IMR-90 (cell line): ENCODE measurements around the gene MPC2. TPM values are rescaled to one million over a fixed set of nuclear protein-coding genes. Genes with fewer than 3 reads are reported as not detected.

ENCODE experiments used
- ATAC-seq: fragments of 200-7000 bp; cut with Tn5 transposase; 2 replicates; pipeline ENCODE4 v1.9.1; 2020; ENCODE audit warnings: low read depth, mild to moderate bottlenecking, moderate library complexity
- BruUV-seq: library from RNA; stranded (reverse); fragments of 400-500 nt; replicated peaks from 2 replicates; lab custom pipeline; 2021; lab: Mats Ljungman, UMichigan
- CTCF ChIA-PET: fragments of 300-600 bp; formaldehyde crosslinking; extraction: SDS; loops from one replicate; lab custom pipeline; 2021; ENCODE audit warnings: antibody characterized with exemption; lab: Yijun Ruan, JAX
- POLR2A ChIA-PET: fragments of 300-600 bp; sonication (Branson Sonifier 250); formaldehyde crosslinking; loops from one replicate; lab custom pipeline; 2022; ENCODE audit warnings: antibody characterized with exemption; ENCODE audit not compliant: unreplicated experiment; lab: Charles Lee
- DNase-seq: peaks from one replicate; pipeline ENCODE4 v3.0.0; 2013
- H2AFZ ChIP-seq: replicated peaks from 2 replicates; pipeline ENCODE3; 2013; ENCODE audit warnings: low read length, mild to moderate bottlenecking; ENCODE audit not compliant: poor library complexity
- H2AK5ac ChIP-seq: 2 replicates; pipeline ENCODE4 v1.6.1; 2013; ENCODE audit warnings: low read depth, low read length, inconsistent platforms
- H2AK9ac ChIP-seq: replicated peaks from 2 replicates; pipeline ENCODE3; 2013; ENCODE audit warnings: mild to moderate bottlenecking, low read depth, low read length, moderate library complexity; ENCODE audit not compliant: poor library complexity
- H2BK120ac ChIP-seq: 2 replicates; pipeline ENCODE4 v1.6.1; 2013; ENCODE audit warnings: low read depth, low read length, inconsistent platforms
- H2BK15ac ChIP-seq: 3 replicates; pipeline ENCODE4 v1.6.1; 2013; ENCODE audit warnings: low read depth, low read length, inconsistent platforms
- H2BK20ac ChIP-seq: 2 replicates; pipeline ENCODE4 v1.6.1; 2013; ENCODE audit warnings: low read depth, mild to moderate bottlenecking, inconsistent platforms, low read length, moderate library complexity
- H2BK5ac ChIP-seq: 2 replicates; pipeline ENCODE4 v1.6.1; 2013; ENCODE audit warnings: mild to moderate bottlenecking, low read depth, low read length, inconsistent platforms; ENCODE audit not compliant: poor library complexity, severe bottlenecking
- H3K14ac ChIP-seq: replicated peaks from 2 replicates; pipeline ENCODE4 v1.6.1; 2013; ENCODE audit warnings: low read depth, low read length, inconsistent platforms
- H3K18ac ChIP-seq: 2 replicates; pipeline ENCODE4 v1.6.1; 2013; ENCODE audit warnings: low read depth, low read length, control low read depth
- H3K23ac ChIP-seq: 2 replicates; pipeline ENCODE4 v1.6.1; 2013; ENCODE audit warnings: low read depth, low read length, inconsistent platforms
- H3K27ac ChIP-seq: 2 replicates; pipeline ENCODE4 v1.5.1; 2013; ENCODE audit warnings: mild to moderate bottlenecking, control low read depth, low read length; ENCODE audit not compliant: insufficient read depth
- H3K27me3 ChIP-seq: 2 replicates; pipeline ENCODE4 v1.6.1; 2013; ENCODE audit warnings: low read length; ENCODE audit not compliant: control insufficient read depth, insufficient read depth
- H3K36me3 ChIP-seq: 2 replicates; pipeline ENCODE4 v1.6.1; 2013; ENCODE audit warnings: low read length, mixed read lengths; ENCODE audit not compliant: control insufficient read depth, insufficient read depth
- H3K4ac ChIP-seq: 2 replicates; pipeline ENCODE4 v1.6.1; 2013; ENCODE audit warnings: low read depth, low read length, inconsistent platforms
- H3K4me1 ChIP-seq: 2 replicates; pipeline ENCODE4 v1.6.1; 2013; ENCODE audit warnings: low read length, mixed read lengths; ENCODE audit not compliant: control insufficient read depth, insufficient read depth
- H3K4me2 ChIP-seq: 2 replicates; pipeline ENCODE4 v1.6.1; 2013; ENCODE audit warnings: low read depth, mild to moderate bottlenecking, control low read depth, low read length, moderate library complexity
- H3K4me3 ChIP-seq: 2 replicates; pipeline ENCODE4 v1.5.1; 2013; ENCODE audit warnings: low read depth, mild to moderate bottlenecking, control low read depth, low read length, moderate library complexity; ENCODE audit not compliant: insufficient read depth
- H3K56ac ChIP-seq: 2 replicates; pipeline ENCODE4 v1.6.1; 2013; ENCODE audit warnings: low read length, inconsistent platforms; ENCODE audit not compliant: insufficient read depth; ENCODE audit errors: extremely low read depth
- H3K79me1 ChIP-seq, 2 experiments: 2 replicates each; pipeline ENCODE4 v1.6.1; 2013; ENCODE audit warnings: low read length in 2 of 2, inconsistent platforms in 1 of 2, low read depth in 1 of 2
- H3K9ac ChIP-seq: 2 replicates; pipeline ENCODE4 v1.6.1; 2013; ENCODE audit warnings: low read depth, low read length, control low read depth
- H3K9me1 ChIP-seq: 2 replicates; pipeline ENCODE4 v1.6.1; 2013; ENCODE audit warnings: low read length, inconsistent platforms; ENCODE audit not compliant: insufficient read depth
- H3K9me3 ChIP-seq: 2 replicates; pipeline ENCODE4 v1.6.1; 2013; ENCODE audit warnings: low read length; ENCODE audit not compliant: control insufficient read depth, insufficient read depth
- H4K20me1 ChIP-seq: 2 replicates; pipeline ENCODE4 v1.6.1; 2013; ENCODE audit warnings: low read length, inconsistent platforms; ENCODE audit not compliant: insufficient read depth
- H4K5ac ChIP-seq: 2 replicates; pipeline ENCODE4 v1.6.1; 2013; ENCODE audit warnings: mild to moderate bottlenecking, low read depth, low read length, control low read depth
- H4K8ac ChIP-seq, 2 experiments: 2 replicates each; pipeline ENCODE4 v1.6.1; 2013; ENCODE audit warnings: low read depth in 2 of 2, low read length in 2 of 2, control low read depth in 1 of 2, inconsistent platforms in 1 of 2
- H4K91ac ChIP-seq: 2 replicates; pipeline ENCODE4 v1.6.1; 2013; ENCODE audit warnings: low read depth, low read length, inconsistent platforms; ENCODE audit not compliant: insufficient read depth
- BHLHE40 ChIP-seq: fragments of 150-350 bp; IDR thresholded peaks from 2 replicates; pipeline ENCODE4 v1.6.1; 2016; ENCODE audit warnings: mild to moderate bottlenecking, low read depth, low read length
- CEBPB ChIP-seq: IDR thresholded peaks from 2 replicates; pipeline ENCODE4 v1.6.1; 2012; ENCODE audit warnings: low read depth, low read length, improper control_type of control experiment
- ELK1 ChIP-seq: fragments of 150-350 bp; IDR thresholded peaks from 2 replicates; pipeline ENCODE4 v1.6.1; 2016; ENCODE audit warnings: low read depth, mild to moderate bottlenecking, low read length, moderate library complexity, borderline replicate concordance
- FOS ChIP-seq: fragments of 150-350 bp; IDR thresholded peaks from 2 replicates; pipeline ENCODE4 v1.6.1; 2016; ENCODE audit warnings: low read depth, low read length
- MXI1 ChIP-seq: IDR thresholded peaks from 2 replicates; pipeline ENCODE4 v1.6.1; 2012; ENCODE audit warnings: low read depth, mild to moderate bottlenecking, low read length, moderate library complexity, borderline replicate concordance
- NFE2L2 ChIP-seq: fragments of 150-350 bp; IDR thresholded peaks from 2 replicates; pipeline ENCODE4 v1.6.1; 2016; ENCODE audit warnings: low read depth, mild to moderate bottlenecking, low read length
- POLR2A ChIP-seq: IDR thresholded peaks from 2 replicates; pipeline ENCODE4 v1.6.1; 2012; ENCODE audit warnings: mild to moderate bottlenecking, low read depth, low read length
- RAD21 ChIP-seq: IDR thresholded peaks from 2 replicates; pipeline ENCODE4 v1.6.1; 2012; ENCODE audit warnings: low read length, improper control_type of control experiment
- RCOR1 ChIP-seq: IDR thresholded peaks from 2 replicates; pipeline ENCODE4 v1.6.1; 2012; ENCODE audit warnings: mild to moderate bottlenecking, low read length, improper control_type of control experiment; ENCODE audit not compliant: insufficient replicate concordance
- RFX5 ChIP-seq: IDR thresholded peaks from 2 replicates; pipeline ENCODE4 v1.8.0; 2012; ENCODE audit warnings: low read depth, mild to moderate bottlenecking, low read length, moderate library complexity
- SMC3 ChIP-seq: fragments of 150-350 bp; IDR thresholded peaks from 2 replicates; pipeline ENCODE4 v1.6.1; 2016; ENCODE audit warnings: low read depth, mild to moderate bottlenecking, antibody characterized with exemption, low read length, moderate library complexity
- WGBS, 2 experiments: methylation state at CpG; one replicate each; pipeline versions ENCODE4 v1.1.5 to v1.1.7; 2013; ENCODE audit warnings: missing lambda C conversion rate in 2 of 2; ENCODE audit not compliant: insufficient read length in 1 of 2; ENCODE audit errors: extremely low coverage in 2 of 2; 5-methylcytosine and 5-hydroxymethylcytosine counted together
- dilution Hi-C: fragments of 300-500 bp; cut with HindIII; formaldehyde crosslinking; loops from one replicate; pipeline ENCODE4 v1.14.3; 2018; ENCODE audit warnings: low sequenced_read_pairs; ENCODE audit not compliant: unreplicated experiment
- in situ Hi-C: fragments of 300-500 bp; cut with MboI; formaldehyde crosslinking; loops from 3 replicates; pipeline ENCODE4 v1.14.3; 2019; ENCODE audit warnings: low sequenced_read_pairs, inconsistent platforms, mixed read lengths
- intact Hi-C: fragments of 100-400 bp; cut with micrococcal nuclease; formaldehyde crosslinking; loops from 2 replicates; pipeline ENCODE4 v1.10.0; 2022
- polyA plus RNA-seq, 3 experiments: library from polyadenylated mRNA; depleted of rRNA; stranded (reverse); fragments of >200 nt; gene quantifications; 2 replicates each; pipeline ENCODE4 v1.2.3, GENCODE V29; 2012; ENCODE audit warnings: low replicate concordance in 1 of 3
- total RNA-seq: library from RNA; depleted of rRNA; stranded (reverse); fragments of >200 nt; gene quantifications from 2 replicates; pipeline ENCODE4 v1.2.3, GENCODE V29; 2012
- TF ChIP-seq, protein P1 (sequence below): fragments of 150-350 bp; IDR thresholded peaks from 2 replicates; pipeline ENCODE4 v1.6.1; 2017; ENCODE audit warnings: mild to moderate bottlenecking, antibody characterized with exemption, low read length, low read depth
- TF ChIP-seq, protein P2 (sequence below): conservative IDR thresholded peaks from 2 replicates; pipeline ENCODE4 v1.5.1; 2012; ENCODE audit warnings: mild to moderate bottlenecking, low read depth, low read length, improper control_type of control experiment

Gene MPC2
- total and polyA plus RNA-seq, 2 of the 4 experiments (the other 2 are of a cell fraction): 35.0 to 42.9 TPM

DNA sequence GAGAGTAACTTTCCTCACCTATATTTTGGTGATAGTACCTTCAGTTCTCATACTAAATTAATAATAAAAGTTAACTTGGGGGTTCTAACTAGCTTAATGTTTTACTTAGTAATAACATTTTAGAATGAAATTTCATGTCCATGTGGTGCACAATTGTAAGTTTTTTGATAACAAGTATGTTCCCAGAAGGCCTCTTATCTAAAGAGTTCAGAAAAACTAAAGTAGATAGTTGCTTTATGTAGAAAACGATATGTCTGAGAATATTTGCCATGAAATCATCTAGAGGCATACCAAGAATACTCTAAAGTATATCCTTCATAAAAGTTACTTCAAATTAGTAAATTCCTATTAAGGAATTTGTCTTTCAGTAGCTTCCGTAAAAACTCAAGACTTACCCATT, 12.8 kb downstream of the MPC2 start:
- ChIA-PET CTCF (interaction anchor here (0.6 kb wide), 1 partner anchor 57 kb away, joined by 3 read pairs; no protein-coding TSS in a partner anchor), POLR2A (interaction anchor here (0.6 kb wide), 1 partner anchor 9 kb away, joined by 3 read pairs; no protein-coding TSS in a partner anchor)
- in situ Hi-C loops (no loop called here), dilution Hi-C loops (no loop called here), intact Hi-C loops (no loop called here)
- Histone ChIP-seq H4K8ac (no peak overlapping the region), H3K18ac (no peak overlapping the region), H2BK15ac (no peak overlapping the region), H3K27ac (no peak overlapping the region), H3K4me2 (no peak overlapping the region), H3K14ac (no peak overlapping the region), H2AFZ (no peak overlapping the region), H2BK5ac (no peak overlapping the region), H3K4me1 (peaks cover 2% of the 10 kb centered on the region), H3K4ac (no peak overlapping the region), H2BK20ac (no peak overlapping the region), H2AK9ac (no peak overlapping the region), H3K79me1 (peaks cover 6 to 28% of the 10 kb centered on the region in 2 experiments), H4K91ac (no peak overlapping the region), H3K56ac (no peak overlapping the region), H4K20me1 (no peaks in the 10 kb centered on the region), H3K27me3 (no peaks in the 10 kb centered on the region), H2BK120ac (no peak overlapping the region), H3K23ac (no peak overlapping the region), H3K36me3 (no peaks in the 10 kb centered on the region), H2AK5ac (no peak overlapping the region), H3K9ac (no peak overlapping the region), H4K5ac (no peak overlapping the region), H3K9me3 (no peaks in the 10 kb centered on the region), H3K4me3 (no peak overlapping the region), H3K9me1 (no peaks in the 10 kb centered on the region)
- BruUV-seq: no TSS peak
- DNase-seq (no peak), ATAC-seq (no peak)
- TF ChIP-seq RCOR1: no peak
- no peak for TF ChIP-seq RAD21
- TF ChIP-seq BHLHE40: no peak
- no peak for TF ChIP-seq CEBPB
- TF ChIP-seq, protein P1, sequence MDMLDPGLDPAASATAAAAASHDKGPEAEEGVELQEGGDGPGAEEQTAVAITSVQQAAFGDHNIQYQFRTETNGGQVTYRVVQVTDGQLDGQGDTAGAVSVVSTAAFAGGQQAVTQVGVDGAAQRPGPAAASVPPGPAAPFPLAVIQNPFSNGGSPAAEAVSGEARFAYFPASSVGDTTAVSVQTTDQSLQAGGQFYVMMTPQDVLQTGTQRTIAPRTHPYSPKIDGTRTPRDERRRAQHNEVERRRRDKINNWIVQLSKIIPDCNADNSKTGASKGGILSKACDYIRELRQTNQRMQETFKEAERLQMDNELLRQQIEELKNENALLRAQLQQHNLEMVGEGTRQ: no peak
- TF ChIP-seq ELK1: no peak
- no peak for TF ChIP-seq NFE2L2
- no peak for TF ChIP-seq RFX5
- TF ChIP-seq, protein P2, sequence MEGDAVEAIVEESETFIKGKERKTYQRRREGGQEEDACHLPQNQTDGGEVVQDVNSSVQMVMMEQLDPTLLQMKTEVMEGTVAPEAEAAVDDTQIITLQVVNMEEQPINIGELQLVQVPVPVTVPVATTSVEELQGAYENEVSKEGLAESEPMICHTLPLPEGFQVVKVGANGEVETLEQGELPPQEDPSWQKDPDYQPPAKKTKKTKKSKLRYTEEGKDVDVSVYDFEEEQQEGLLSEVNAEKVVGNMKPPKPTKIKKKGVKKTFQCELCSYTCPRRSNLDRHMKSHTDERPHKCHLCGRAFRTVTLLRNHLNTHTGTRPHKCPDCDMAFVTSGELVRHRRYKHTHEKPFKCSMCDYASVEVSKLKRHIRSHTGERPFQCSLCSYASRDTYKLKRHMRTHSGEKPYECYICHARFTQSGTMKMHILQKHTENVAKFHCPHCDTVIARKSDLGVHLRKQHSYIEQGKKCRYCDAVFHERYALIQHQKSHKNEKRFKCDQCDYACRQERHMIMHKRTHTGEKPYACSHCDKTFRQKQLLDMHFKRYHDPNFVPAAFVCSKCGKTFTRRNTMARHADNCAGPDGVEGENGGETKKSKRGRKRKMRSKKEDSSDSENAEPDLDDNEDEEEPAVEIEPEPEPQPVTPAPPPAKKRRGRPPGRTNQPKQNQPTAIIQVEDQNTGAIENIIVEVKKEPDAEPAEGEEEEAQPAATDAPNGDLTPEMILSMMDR: no peak
- no peak for TF ChIP-seq MXI1
- TF ChIP-seq SMC3: no peak
- no peak for TF ChIP-seq FOS
- no peak for TF ChIP-seq POLR2A
- WGBS, 2 experiments: no CpG with 5 or more reads among the region's 2 CpGs
